Activated T-helper 17 cell treated with anti-CD3 and anti-CD28 coated beads, Interleukin-2, amount 50 U/mL, for 72 hours (primary cell): ENCODE measurements around the gene IL1R2. TPM values are rescaled to one million over a fixed set of nuclear protein-coding genes. Genes with fewer than 3 reads are reported as not detected.

Source experiments
- ATAC-seq: fragments of 150-1000 bp; cut with Tn5 transposase; replicated peaks from 2 replicates; pipeline ENCODE4 v1.10.0; 2021; ENCODE audit warnings: mild to moderate bottlenecking, moderate library complexity
- H3K27ac Mint-ChIP-seq: one replicate; pipeline ENCODE4 v1.8.0; 2022; ENCODE audit warnings: mixed read lengths
- H3K27me3 Mint-ChIP-seq: one replicate; pipeline ENCODE4 v1.8.0; 2022; ENCODE audit warnings: mixed read lengths
- H3K36me3 Mint-ChIP-seq: one replicate; pipeline ENCODE4 v1.8.0; 2022; ENCODE audit warnings: low read depth, mild to moderate bottlenecking, mixed read lengths
- H3K4me1 Mint-ChIP-seq: one replicate; pipeline ENCODE4 v1.8.0; 2022; ENCODE audit warnings: mixed read lengths
- H3K4me3 Mint-ChIP-seq: one replicate; pipeline ENCODE4 v1.8.0; 2022; ENCODE audit warnings: mild to moderate bottlenecking, mixed read lengths
- H3K9me3 Mint-ChIP-seq: one replicate; pipeline ENCODE4 v1.8.0; 2022; ENCODE audit warnings: mixed read lengths
- total RNA-seq, 2 donors: library from RNA; stranded (reverse); gene quantifications; one replicate each; pipeline ENCODE4 v1.2.3, GENCODE V29; 2022

IL1R2 gene, protein sequence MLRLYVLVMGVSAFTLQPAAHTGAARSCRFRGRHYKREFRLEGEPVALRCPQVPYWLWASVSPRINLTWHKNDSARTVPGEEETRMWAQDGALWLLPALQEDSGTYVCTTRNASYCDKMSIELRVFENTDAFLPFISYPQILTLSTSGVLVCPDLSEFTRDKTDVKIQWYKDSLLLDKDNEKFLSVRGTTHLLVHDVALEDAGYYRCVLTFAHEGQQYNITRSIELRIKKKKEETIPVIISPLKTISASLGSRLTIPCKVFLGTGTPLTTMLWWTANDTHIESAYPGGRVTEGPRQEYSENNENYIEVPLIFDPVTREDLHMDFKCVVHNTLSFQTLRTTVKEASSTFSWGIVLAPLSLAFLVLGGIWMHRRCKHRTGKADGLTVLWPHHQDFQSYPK
- total RNA-seq, result 10 to 100 TPM; 55.8 to 97.6 TPM

- no peak for ATAC-seq
- Mint-ChIP-seq H3K27me3 (peaks cover 11% of the 10 kb centered on the region), H3K9me3 (no peaks in the 10 kb centered on the region), H3K4me1 (no peaks in the 10 kb centered on the region), H3K27ac (peak within 1 kb of the TSS; percentile 48), H3K36me3 (no peaks in the 10 kb centered on the region), H3K4me3 (no peak within 1 kb of the TSS)
These were observed at the start of gene IL1R2 for GRCh38 chr2:101991721-101992145. Gene IL1R2, plus strand, starts transcription at chr2:101991960. Its CDS starts 16,616 bp downstream, at chr2:102008576.

- Mint-ChIP-seq H3K9me3 (peaks cover 9% of the 10 kb centered on the region), H3K27ac (no peak overlapping the region), H3K36me3 (no peaks in the 10 kb centered on the region), H3K27me3 (peaks cover 3% of the 10 kb centered on the region), H3K4me3 (no peak overlapping the region), H3K4me1 (peaks cover 5% of the 10 kb centered on the region)
- no peak for ATAC-seq
These were observed 48.9 kb upstream of the IL1R2 start for GRCh38 chr2:101942851-101943250.

DNA sequence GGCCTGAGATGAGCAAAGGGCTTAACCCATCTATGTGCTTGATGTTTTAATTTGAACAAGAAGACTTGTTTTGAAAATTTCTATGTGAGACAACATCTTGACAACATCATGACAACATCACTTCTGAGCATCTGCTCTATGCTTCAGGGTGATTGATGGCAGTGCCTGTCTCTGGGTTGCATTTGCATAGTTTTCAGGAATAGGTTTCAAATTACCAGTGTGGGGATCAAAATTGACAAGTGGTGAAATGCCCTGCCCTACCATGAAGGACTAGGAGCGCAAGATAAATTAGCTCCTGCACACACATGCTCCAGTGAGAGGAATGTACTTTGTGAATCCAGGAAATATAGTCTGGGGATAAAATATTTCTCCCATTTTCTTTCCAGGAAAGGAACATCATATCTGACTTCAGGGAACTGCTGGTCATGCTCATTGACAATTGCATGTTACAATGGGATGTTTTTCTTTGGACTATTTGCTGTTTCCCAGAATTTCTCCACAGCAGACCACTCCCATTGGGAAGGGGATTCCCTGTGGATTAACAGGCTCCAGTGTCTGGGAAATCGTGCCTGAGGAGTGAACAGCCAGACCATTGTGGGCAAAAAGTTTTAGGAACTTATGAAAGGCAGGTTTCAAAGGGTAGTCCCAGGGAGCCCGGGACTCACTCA is 45.3 kb upstream of the IL1R2 start:
- ATAC-seq, result no peak
- no peak overlapping the region for H3K27ac Mint-ChIP-seq
- H3K9me3 Mint-ChIP-seq, result peaks cover 6% of the 10 kb centered on the region
- H3K4me1 Mint-ChIP-seq, result peaks cover 5% of the 10 kb centered on the region
- no peak overlapping the region for H3K4me3 Mint-ChIP-seq
- no peaks in the 10 kb centered on the region for H3K36me3 Mint-ChIP-seq
- H3K27me3 Mint-ChIP-seq, result no peaks in the 10 kb centered on the region

DNA sequence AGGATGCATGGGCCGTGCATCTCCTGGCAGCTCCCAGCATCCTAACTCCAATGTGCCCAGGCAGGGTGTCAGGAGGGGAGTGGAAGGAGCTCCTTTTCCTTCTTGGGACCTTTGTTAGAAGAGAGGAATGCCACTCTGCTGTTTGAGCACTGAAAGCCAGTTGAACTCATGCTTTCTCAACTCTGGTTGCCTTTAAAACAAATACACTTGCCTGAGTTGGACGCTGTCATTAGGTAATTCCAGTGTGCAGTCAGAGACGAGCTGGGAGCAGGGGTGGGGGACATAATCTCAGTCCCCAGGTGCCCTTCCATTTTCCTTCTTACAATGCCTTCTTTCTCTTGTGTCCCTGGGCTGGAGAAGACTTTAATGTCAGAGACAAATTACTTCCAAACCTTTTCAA is 44.4 kb upstream of the IL1R2 start:
- Mint-ChIP-seq H3K27me3 (no peaks in the 10 kb centered on the region), H3K4me3 (no peak overlapping the region), H3K9me3 (peaks cover 6% of the 10 kb centered on the region), H3K27ac (no peak overlapping the region), H3K4me1 (peaks cover 12% of the 10 kb centered on the region), H3K36me3 (no peaks in the 10 kb centered on the region)
- ATAC-seq, result no peak

- Mint-ChIP-seq H3K4me1 (peaks cover 14% of the 10 kb centered on the region), H3K27ac (no peak overlapping the region), H3K9me3 (peaks cover 6% of the 10 kb centered on the region), H3K36me3 (no peaks in the 10 kb centered on the region), H3K27me3 (no peaks in the 10 kb centered on the region), H3K4me3 (no peak overlapping the region)
- no peak for ATAC-seq
These were observed 43.1 kb upstream of the IL1R2 start for GRCh38 chr2:101948625-101949155.

DNA sequence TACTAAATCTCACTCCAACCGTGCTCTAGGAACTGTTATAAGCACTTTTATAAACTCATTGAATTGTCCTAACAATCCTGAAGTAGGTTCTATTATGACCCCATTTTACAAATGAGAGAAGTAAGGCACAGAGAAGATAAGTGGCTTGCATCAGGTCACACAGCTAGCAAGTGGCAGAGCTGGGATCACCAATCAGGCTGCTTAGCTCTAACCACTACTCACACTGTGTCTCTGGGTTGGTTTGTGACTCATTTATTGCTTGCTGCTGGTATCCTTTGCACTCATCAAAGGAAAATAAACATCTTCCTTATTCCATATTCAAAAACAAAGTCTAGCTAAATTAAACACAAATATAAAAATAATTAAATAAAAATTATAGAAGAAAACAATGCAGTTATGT is 42.5 kb upstream of the IL1R2 start:
- peaks cover 17% of the 10 kb centered on the region for H3K4me1 Mint-ChIP-seq
- no peaks in the 10 kb centered on the region for H3K36me3 Mint-ChIP-seq
- no peaks in the 10 kb centered on the region for H3K27me3 Mint-ChIP-seq
- H3K27ac Mint-ChIP-seq, result no peak overlapping the region
- H3K9me3 Mint-ChIP-seq, result peaks cover 6% of the 10 kb centered on the region
- peak; percentile 98 for ATAC-seq
- no peak overlapping the region for H3K4me3 Mint-ChIP-seq

- Mint-ChIP-seq H3K27me3 (no peaks in the 10 kb centered on the region), H3K4me1 (peaks cover 14% of the 10 kb centered on the region), H3K4me3 (no peak overlapping the region), H3K27ac (peak overlapping the region; percentile 21), H3K36me3 (no peaks in the 10 kb centered on the region), H3K9me3 (peaks cover 6% of the 10 kb centered on the region)
- ATAC-seq, result no peak
These were observed 40.5 kb upstream of the IL1R2 start for GRCh38 chr2:101951296-101951695.

GRCh38 chr2:101952551-101952950 is 39.2 kb upstream of the IL1R2 start:
- ATAC-seq, result peak; percentile 20
- Mint-ChIP-seq H3K4me1 (peaks cover 14% of the 10 kb centered on the region), H3K4me3 (no peak overlapping the region), H3K27me3 (no peaks in the 10 kb centered on the region), H3K27ac (peak overlapping the region; percentile 21), H3K9me3 (peaks cover 6% of the 10 kb centered on the region), H3K36me3 (no peaks in the 10 kb centered on the region)

GRCh38 chr2:101956465-101957438 is 35.0 kb upstream of the IL1R2 start:
- no peak for ATAC-seq
- no peaks in the 10 kb centered on the region for H3K36me3 Mint-ChIP-seq
- H3K4me1 Mint-ChIP-seq, result peaks cover 19% of the 10 kb centered on the region
- peaks cover 5% of the 10 kb centered on the region for H3K9me3 Mint-ChIP-seq
- H3K4me3 Mint-ChIP-seq, result no peak overlapping the region
- H3K27me3 Mint-ChIP-seq, result no peaks in the 10 kb centered on the region
- no peak overlapping the region for H3K27ac Mint-ChIP-seq

DNA sequence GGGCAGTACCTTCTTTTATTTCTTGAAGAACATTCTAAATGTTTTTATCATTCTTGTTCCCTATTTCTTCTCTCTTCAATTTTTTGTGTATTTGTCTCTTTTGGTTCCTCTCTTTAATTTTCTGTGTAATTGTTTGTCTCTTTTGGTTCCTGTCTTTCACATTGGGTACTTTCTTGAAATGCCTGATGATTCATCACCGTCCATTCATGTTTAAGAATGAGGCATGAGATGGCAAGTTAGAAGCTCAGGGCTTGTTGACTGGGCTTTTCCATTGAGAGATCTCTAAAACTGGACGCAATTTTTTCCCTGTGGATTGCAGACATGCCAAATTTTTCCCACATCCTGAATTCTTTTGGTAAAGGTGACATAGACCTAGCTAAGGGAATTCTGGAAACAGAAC is 33.7 kb upstream of the IL1R2 start:
- Mint-ChIP-seq H3K27me3 (no peaks in the 10 kb centered on the region), H3K9me3 (peaks cover 5% of the 10 kb centered on the region), H3K4me1 (peaks cover 10% of the 10 kb centered on the region), H3K4me3 (no peak overlapping the region), H3K27ac (peak overlapping the region; percentile 9), H3K36me3 (no peaks in the 10 kb centered on the region)
- peak; percentile 56 for ATAC-seq

DNA sequence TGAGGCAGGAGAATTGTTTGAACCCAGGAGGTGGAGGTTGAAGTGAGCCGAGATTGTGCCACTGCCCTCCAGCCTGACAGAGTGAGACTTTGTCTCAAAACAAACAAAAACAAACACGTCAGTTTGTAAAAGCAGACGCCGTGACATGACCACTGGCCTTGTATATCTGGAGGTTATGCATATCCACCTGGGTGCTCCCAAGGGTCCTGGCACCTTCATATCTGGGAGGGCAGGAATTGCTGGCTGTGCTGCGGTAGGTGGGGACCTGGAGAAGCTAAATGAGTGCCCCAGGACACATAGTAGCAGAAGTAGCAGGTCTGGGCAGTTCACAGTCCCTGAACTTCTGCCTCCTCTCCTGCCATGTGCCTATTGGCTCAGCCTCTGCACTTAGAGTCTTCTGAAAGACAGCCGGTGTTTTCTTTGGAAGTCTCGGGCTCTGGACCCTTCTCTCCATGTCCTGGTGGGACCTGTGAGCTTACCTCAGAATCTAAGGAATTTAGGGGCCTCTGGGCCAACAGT is 30.9 kb upstream of the IL1R2 start:
- ATAC-seq, result no peak
- no peak overlapping the region for H3K4me3 Mint-ChIP-seq
- H3K27me3 Mint-ChIP-seq, result no peaks in the 10 kb centered on the region
- H3K9me3 Mint-ChIP-seq, result peaks cover 5% of the 10 kb centered on the region
- H3K36me3 Mint-ChIP-seq, result no peaks in the 10 kb centered on the region
- H3K27ac Mint-ChIP-seq, result no peak overlapping the region
- H3K4me1 Mint-ChIP-seq, result peaks cover 5% of the 10 kb centered on the region

- Mint-ChIP-seq H3K27me3 (no peaks in the 10 kb centered on the region), H3K9me3 (peaks cover 5% of the 10 kb centered on the region), H3K4me3 (no peak overlapping the region), H3K36me3 (no peaks in the 10 kb centered on the region), H3K27ac (no peak overlapping the region), H3K4me1 (peaks cover 5% of the 10 kb centered on the region)
- ATAC-seq, result no peak
These were observed 30.2 kb upstream of the IL1R2 start for GRCh38 chr2:101961338-101962191.

- H3K4me3 Mint-ChIP-seq, result no peak overlapping the region
- peaks cover 5% of the 10 kb centered on the region for H3K4me1 Mint-ChIP-seq
- H3K36me3 Mint-ChIP-seq, result no peaks in the 10 kb centered on the region
- no peak for ATAC-seq
- no peak overlapping the region for H3K27ac Mint-ChIP-seq
- H3K27me3 Mint-ChIP-seq, result no peaks in the 10 kb centered on the region
- H3K9me3 Mint-ChIP-seq, result peaks cover 5% of the 10 kb centered on the region
These were observed 29.5 kb upstream of the IL1R2 start for GRCh38 chr2:101962309-101962708.
